Stimulated activated memory B cell treated with anti-CD40 and anti-IgM and Interleukin-4, amounts not matched to agents 10 μg/mL and 1 μg/mL and 100 μg/mL, for 72 hours (primary cell): ENCODE measurements around the gene CD40.

Experiments
- ATAC-seq: fragments of 150-1000 bp; cut with Tn5 transposase; 2 replicates; pipeline ENCODE4 v1.10.0; 2021
- H3K27ac Mint-ChIP-seq: one replicate; pipeline ENCODE4 v1.8.0; 2022; ENCODE audit warnings: mild to moderate bottlenecking, mixed read lengths
- H3K27me3 Mint-ChIP-seq: one replicate; pipeline ENCODE4 v1.8.0; 2022; ENCODE audit warnings: mixed read lengths
- H3K36me3 Mint-ChIP-seq: one replicate; pipeline ENCODE4 v1.8.0; 2022; ENCODE audit warnings: mixed read lengths
- H3K4me1 Mint-ChIP-seq: one replicate; pipeline ENCODE4 v1.8.0; 2022; ENCODE audit warnings: mixed read lengths
- H3K4me3 Mint-ChIP-seq: one replicate; pipeline ENCODE4 v1.8.0; 2022; ENCODE audit warnings: mild to moderate bottlenecking, moderate library complexity, mixed read lengths
- H3K9me3 Mint-ChIP-seq: one replicate; pipeline ENCODE4 v1.8.0; 2022; ENCODE audit warnings: mixed read lengths

Gene CD40

GRCh38 chr20:46144432-46145025 lies 26.4 kb downstream of the CD40 start:
- H3K27ac Mint-ChIP-seq = no peak overlapping the region
- no peak overlapping the region for H3K4me3 Mint-ChIP-seq
- peaks cover 9% of the 10 kb centered on the region for H3K4me1 Mint-ChIP-seq
- H3K27me3 Mint-ChIP-seq = peaks cover 39% of the 10 kb centered on the region
- no peak for ATAC-seq
- H3K36me3 Mint-ChIP-seq = no peaks in the 10 kb centered on the region
- no peaks in the 10 kb centered on the region for H3K9me3 Mint-ChIP-seq

DNA sequence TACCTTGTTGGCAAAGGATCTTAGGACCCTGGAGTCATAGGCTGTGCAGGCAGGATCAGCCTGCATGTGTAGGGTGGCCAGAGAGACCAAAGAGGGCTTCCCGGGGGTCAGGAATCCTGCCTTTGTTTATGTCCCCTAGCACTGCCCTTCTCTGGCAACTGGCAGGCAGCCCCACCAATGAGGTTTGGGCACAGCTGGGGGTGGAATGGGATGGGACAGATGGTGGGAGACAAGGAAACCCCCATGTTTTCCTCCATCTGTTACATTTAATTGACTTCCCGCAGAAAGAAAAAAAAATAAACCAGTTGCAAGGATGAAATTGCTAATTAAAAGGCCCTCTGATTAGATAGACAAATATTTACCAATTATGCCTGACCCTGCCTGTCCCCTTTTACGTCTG lies 27.6 kb downstream of the CD40 start:
- H3K4me3 Mint-ChIP-seq = no peak overlapping the region
- H3K36me3 Mint-ChIP-seq = no peaks in the 10 kb centered on the region
- peaks cover 29% of the 10 kb centered on the region for H3K27me3 Mint-ChIP-seq
- no peak overlapping the region for H3K27ac Mint-ChIP-seq
- no peaks in the 10 kb centered on the region for H3K4me1 Mint-ChIP-seq
- ATAC-seq = no peak
- H3K9me3 Mint-ChIP-seq = no peaks in the 10 kb centered on the region

DNA sequence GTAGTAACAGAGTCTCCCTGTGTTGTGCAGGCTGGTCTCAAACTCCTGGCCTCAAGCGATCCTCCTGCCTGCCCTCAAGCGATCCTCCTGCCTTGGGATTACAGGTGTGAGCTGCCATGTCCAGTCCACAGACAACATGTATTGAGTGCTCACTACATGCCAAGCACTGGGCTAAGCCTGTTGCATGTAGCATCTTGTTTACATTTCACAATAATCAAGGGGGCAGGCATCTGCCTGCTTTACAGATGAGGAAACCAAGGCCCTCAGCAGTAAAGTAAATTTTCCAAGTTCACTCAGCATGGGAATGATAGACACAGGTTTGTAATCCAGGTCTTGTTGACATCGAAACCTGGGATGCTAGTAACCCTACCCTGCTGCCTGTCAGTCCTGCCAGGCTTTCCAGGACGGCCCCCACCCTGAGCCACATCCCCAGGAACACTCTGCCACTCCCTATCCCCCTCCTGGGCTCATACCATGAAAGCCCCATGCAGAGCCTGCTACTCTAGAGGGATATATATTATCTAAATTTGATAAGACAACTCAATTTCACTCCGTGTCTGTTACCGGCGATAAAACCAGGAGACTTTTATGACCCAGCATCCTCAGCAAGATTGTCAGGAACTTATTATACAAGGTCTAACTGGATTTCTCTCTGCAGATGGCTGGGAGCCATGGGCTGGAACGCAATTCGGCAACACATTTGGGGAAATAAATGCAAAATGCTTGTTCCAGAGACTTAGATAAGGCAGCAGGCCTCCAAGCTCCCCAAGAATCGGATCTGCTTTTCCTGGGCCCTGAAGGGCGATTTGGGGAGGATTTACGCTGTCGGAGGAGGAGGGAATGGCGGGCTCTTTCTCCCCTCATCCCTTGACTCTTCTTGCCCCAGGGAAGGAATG lies 30.4 kb downstream of the CD40 start:
- Mint-ChIP-seq H3K27me3 (peaks cover 2% of the 10 kb centered on the region), H3K4me3 (no peak overlapping the region), H3K9me3 (no peaks in the 10 kb centered on the region), H3K4me1 (no peaks in the 10 kb centered on the region), H3K27ac (no peak overlapping the region), H3K36me3 (no peaks in the 10 kb centered on the region)
- ATAC-seq = no peak

DNA sequence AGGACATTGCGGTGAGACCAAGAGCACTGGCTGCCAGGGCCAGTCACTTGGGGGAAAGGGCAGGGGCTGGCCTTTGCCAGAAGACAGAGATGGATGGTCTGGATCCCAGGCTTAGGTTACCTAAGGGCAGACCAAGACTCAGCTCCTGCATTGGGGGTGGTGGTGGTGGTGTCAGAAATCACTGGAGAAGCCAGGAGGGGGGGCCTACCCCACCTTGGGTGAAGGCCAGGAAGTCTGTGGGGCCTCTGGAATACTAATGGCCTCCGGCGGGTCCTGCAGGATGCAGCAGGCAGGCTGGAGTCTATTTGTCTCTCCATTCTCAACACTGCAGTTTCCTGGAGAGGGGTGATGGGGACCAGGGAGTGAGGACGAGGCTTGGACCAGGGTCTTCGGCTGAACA lies 32.8 kb downstream of the CD40 start:
- Mint-ChIP-seq H3K36me3 (no peaks in the 10 kb centered on the region), H3K27me3 (peaks cover 17% of the 10 kb centered on the region), H3K27ac (no peak overlapping the region), H3K4me1 (no peaks in the 10 kb centered on the region), H3K4me3 (no peak overlapping the region), H3K9me3 (no peaks in the 10 kb centered on the region)
- ATAC-seq = peak; percentile 10

GRCh38 chr20:46151936-46152335 lies 33.8 kb downstream of the CD40 start:
- no peak for ATAC-seq
- H3K4me1 Mint-ChIP-seq = no peaks in the 10 kb centered on the region

GRCh38 chr20:46152824-46153586 lies 34.9 kb downstream of the CD40 start:
- H3K9me3 Mint-ChIP-seq = no peaks in the 10 kb centered on the region
- no peak for ATAC-seq
- H3K27me3 Mint-ChIP-seq = peaks cover 23% of the 10 kb centered on the region
- no peak overlapping the region for H3K4me3 Mint-ChIP-seq
- H3K27ac Mint-ChIP-seq = no peak overlapping the region
- no peaks in the 10 kb centered on the region for H3K36me3 Mint-ChIP-seq
- H3K4me1 Mint-ChIP-seq = no peaks in the 10 kb centered on the region

More at GRCh38 chr20:46151936-46152335, 33.8 kb downstream of the CD40 start:
- Mint-ChIP-seq H3K27me3 (peaks cover 17% of the 10 kb centered on the region), H3K4me3 (no peak overlapping the region), H3K9me3 (no peaks in the 10 kb centered on the region), H3K27ac (no peak overlapping the region), H3K36me3 (no peaks in the 10 kb centered on the region)

- no peak for ATAC-seq
- H3K4me3 Mint-ChIP-seq = no peak overlapping the region
- H3K27me3 Mint-ChIP-seq = peaks cover 34% of the 10 kb centered on the region
- H3K9me3 Mint-ChIP-seq = no peaks in the 10 kb centered on the region
- H3K4me1 Mint-ChIP-seq = no peaks in the 10 kb centered on the region
- H3K36me3 Mint-ChIP-seq = no peaks in the 10 kb centered on the region
- no peak overlapping the region for H3K27ac Mint-ChIP-seq
Measured at GRCh38 chr20:46154305-46154704, 36.2 kb downstream of the CD40 start.

- Mint-ChIP-seq H3K27me3 (peaks cover 39% of the 10 kb centered on the region), H3K4me3 (no peak overlapping the region), H3K36me3 (no peaks in the 10 kb centered on the region), H3K9me3 (no peaks in the 10 kb centered on the region), H3K27ac (no peak overlapping the region), H3K4me1 (no peaks in the 10 kb centered on the region)
- no peak for ATAC-seq
Measured at GRCh38 chr20:46154796-46155195, 36.7 kb downstream of the CD40 start.

GRCh38 chr20:46156065-46156464 lies 38.0 kb downstream of the CD40 start:
- Mint-ChIP-seq H3K36me3 (no peaks in the 10 kb centered on the region), H3K4me1 (no peaks in the 10 kb centered on the region), H3K4me3 (no peak overlapping the region), H3K27me3 (peaks cover 43% of the 10 kb centered on the region), H3K27ac (no peak overlapping the region), H3K9me3 (no peaks in the 10 kb centered on the region)
- ATAC-seq = no peak

GRCh38 chr20:46157076-46157592 lies 39.0 kb downstream of the CD40 start:
- H3K9me3 Mint-ChIP-seq = no peaks in the 10 kb centered on the region
- no peaks in the 10 kb centered on the region for H3K4me1 Mint-ChIP-seq

DNA sequence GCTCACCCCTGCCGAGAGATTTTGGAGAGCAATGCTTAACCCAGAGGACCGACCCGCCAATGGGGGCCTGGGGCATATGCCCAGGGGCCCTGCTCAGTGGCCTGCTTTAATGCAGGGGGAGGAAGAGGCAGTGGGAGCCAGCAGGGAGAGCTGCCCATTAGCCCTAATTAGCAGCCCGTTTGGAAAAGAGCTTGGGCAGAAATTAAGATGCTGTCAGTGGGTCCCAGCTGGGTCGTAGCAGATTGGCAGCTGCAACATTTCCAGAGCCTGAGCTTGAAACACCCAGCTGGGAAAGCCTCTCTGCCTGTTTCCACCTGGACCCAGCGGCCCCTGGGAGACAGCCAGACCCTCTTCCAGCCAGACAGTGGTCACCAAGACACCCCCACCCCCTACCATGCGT lies 39.5 kb downstream of the CD40 start:
- no peak overlapping the region for H3K4me3 Mint-ChIP-seq
- ATAC-seq = no peak

More at GRCh38 chr20:46157076-46157592, 39.0 kb downstream of the CD40 start:
- Mint-ChIP-seq H3K4me3 (no peak overlapping the region), H3K27ac (no peak overlapping the region), H3K36me3 (no peaks in the 10 kb centered on the region), H3K27me3 (peaks cover 51% of the 10 kb centered on the region)
- no peak for ATAC-seq

GRCh38 chr20:46158476-46158987 lies 40.4 kb downstream of the CD40 start:
- H3K9me3 Mint-ChIP-seq = no peaks in the 10 kb centered on the region
- peaks cover 63% of the 10 kb centered on the region for H3K27me3 Mint-ChIP-seq
- no peak overlapping the region for H3K27ac Mint-ChIP-seq
- no peak for ATAC-seq
- H3K4me3 Mint-ChIP-seq = no peak overlapping the region
- no peaks in the 10 kb centered on the region for H3K4me1 Mint-ChIP-seq
- H3K36me3 Mint-ChIP-seq = no peaks in the 10 kb centered on the region

More for the DNA sequence above, 39.5 kb downstream of the CD40 start:
- Mint-ChIP-seq H3K36me3 (no peaks in the 10 kb centered on the region), H3K4me1 (no peaks in the 10 kb centered on the region), H3K9me3 (no peaks in the 10 kb centered on the region), H3K27ac (no peak overlapping the region), H3K27me3 (peaks cover 56% of the 10 kb centered on the region)

GRCh38 chr20:46159101-46159897 lies 41.2 kb downstream of the CD40 start:
- H3K27me3 Mint-ChIP-seq = peaks cover 69% of the 10 kb centered on the region
- no peak overlapping the region for H3K27ac Mint-ChIP-seq
- H3K9me3 Mint-ChIP-seq = no peaks in the 10 kb centered on the region
- no peaks in the 10 kb centered on the region for H3K4me1 Mint-ChIP-seq
- H3K4me3 Mint-ChIP-seq = no peak overlapping the region
- no peaks in the 10 kb centered on the region for H3K36me3 Mint-ChIP-seq
- ATAC-seq = peak; percentile 55

GRCh38 chr20:46160661-46161060 lies 42.5 kb downstream of the CD40 start:
- Mint-ChIP-seq H3K27ac (no peak overlapping the region), H3K36me3 (no peaks in the 10 kb centered on the region), H3K4me1 (no peaks in the 10 kb centered on the region), H3K4me3 (no peak overlapping the region), H3K27me3 (peaks cover 65% of the 10 kb centered on the region), H3K9me3 (no peaks in the 10 kb centered on the region)
- no peak for ATAC-seq
